Measurements from ENCODE around the gene NARF. TPM values are rescaled to one million over a fixed set of nuclear protein-coding genes. Genes with fewer than 3 reads are reported as not detected.
"Not testable (repeated sequence)": the region's sequence is repeated elsewhere in the genome, so short reads cannot be mapped to it uniquely, and the experiment has no call there.

The NARF gene
- total RNA-seq, result 72.7 TPM
- long read RNA-seq, transcript NARF-201 (11 exons, 3,949 nt), result major isoform, 37 of 49 reads
- long read RNA-seq, partial matches to known transcripts, result 2 of 49 reads
- long read RNA-seq, other reads (novel, unspliced or antisense), result 6 of 49 reads

GRCh38 chr17:82458179-82458884 lies at the start of gene NARF:
NARF (plus strand) TSS chr17:82458741; CDS start chr17:82458804, 63 bp downstream.
- DNase-seq (ENCODE audit: missing footprints) (peak; percentile 99), ATAC-seq (peak; percentile 99)
- intact Hi-C loops (cut with DNase I), result loop anchor here (1.0 kb wide), 1 partner anchor 70 kb away; no protein-coding TSS in a partner anchor

- no peak for DNase-seq (ENCODE audit: missing footprints)
- intact Hi-C loops (cut with DNase I), result no loop called here
- no peak for ATAC-seq
These were observed 49.6 kb upstream of the NARF start for GRCh38 chr17:82408938-82409318.

- ATAC-seq, result no peak
- intact Hi-C loops (cut with DNase I), result no loop called here
- DNase-seq (ENCODE audit: missing footprints), result no peak
These were observed 48.4 kb upstream of the NARF start for GRCh38 chr17:82410014-82410716.

- ATAC-seq (no peak), DNase-seq (ENCODE audit: missing footprints) (no peak)
- intact Hi-C loops (cut with DNase I), result no loop called here
These were observed 47.0 kb upstream of the NARF start for GRCh38 chr17:82411396-82412053.

GRCh38 chr17:82412081-82412480 lies 46.5 kb upstream of the NARF start:
- DNase-seq (ENCODE audit: missing footprints); intact Hi-C loops (cut with DNase I); ATAC-seq: not testable (repeated sequence)

- ATAC-seq, result no peak
- intact Hi-C loops (cut with DNase I), result no loop called here
- no peak for DNase-seq (ENCODE audit: missing footprints)
These were observed 45.7 kb upstream of the NARF start for GRCh38 chr17:82412535-82413520.

GRCh38 chr17:82414548-82415281 lies 43.8 kb upstream of the NARF start:
- ATAC-seq, result peak; percentile 72
- intact Hi-C loops (cut with DNase I), result loop anchor here (1.0 to 5.0 kb wide), 2 partner anchors 38 to 62 kb away; partner anchors contain the start of gene CYBC1

GRCh38 chr17:82415336-82415735 lies 43.2 kb upstream of the NARF start:
- no peak for ATAC-seq
- no peak for DNase-seq (ENCODE audit: missing footprints)
- intact Hi-C loops (cut with DNase I), result loop anchor here (5.0 kb wide), 1 partner anchor 37 kb away; the partner anchor contains the start of gene CYBC1

More at GRCh38 chr17:82414548-82415281, 43.8 kb upstream of the NARF start:
- peak; percentile 87 for DNase-seq (ENCODE audit: missing footprints)

GRCh38 chr17:82415786-82416185 lies 42.8 kb upstream of the NARF start:
- ATAC-seq (no peak), DNase-seq (ENCODE audit: missing footprints) (no peak)
- intact Hi-C loops (cut with DNase I), result loop anchor here (5.0 kb wide), 1 partner anchor 37 kb away; the partner anchor contains the start of gene CYBC1

- no peak for ATAC-seq
- intact Hi-C loops (cut with DNase I), result loop anchor here (5.0 kb wide), 1 partner anchor 36 kb away; the partner anchor contains the start of gene CYBC1
- DNase-seq (ENCODE audit: missing footprints), result no peak
These were observed 42.3 kb upstream of the NARF start for GRCh38 chr17:82416264-82416663.

- intact Hi-C loops (cut with DNase I), result loop anchor here (5.0 kb wide), 1 partner anchor 36 kb away; the partner anchor contains the start of gene CYBC1
- no peak for DNase-seq (ENCODE audit: missing footprints)
- ATAC-seq, result no peak
These were observed 41.8 kb upstream of the NARF start for GRCh38 chr17:82416771-82417170.

- ATAC-seq (peak; percentile 94), DNase-seq (ENCODE audit: missing footprints) (peak; percentile 92)
- intact Hi-C loops (cut with DNase I), result loop anchor here (1.0 to 5.0 kb wide), 2 partner anchors 34 to 230 kb away; partner anchors contain the start of genes CYBC1 and WDR45B
These were observed 40.2 kb upstream of the NARF start, which contains the start of the genes HEXD and OGFOD3 for GRCh38 chr17:82418001-82418986. HEXD (plus strand) TSS chr17:82418347; CDS start chr17:82419800, 1,453 bp downstream. OGFOD3 (minus strand) TSS chr17:82418586; CDS start chr17:82418485, 101 bp downstream.

GRCh38 chr17:82419540-82419939 lies 39.0 kb upstream of the NARF start:
- DNase-seq (ENCODE audit: missing footprints) (no peak), ATAC-seq (no peak)
- intact Hi-C loops (cut with DNase I), result loop anchor here (5.0 kb wide), 1 partner anchor 33 kb away; the partner anchor contains the start of gene CYBC1

- intact Hi-C loops (cut with DNase I), result no loop called here
- ATAC-seq (peak; percentile 38), DNase-seq (ENCODE audit: missing footprints) (no peak)
These were observed 34.3 kb upstream of the NARF start for GRCh38 chr17:82424001-82424862.

GRCh38 chr17:82424863-82425159 lies 33.7 kb upstream of the NARF start:
- intact Hi-C loops (cut with DNase I), result no loop called here
- no peak for ATAC-seq
- DNase-seq (ENCODE audit: missing footprints), result no peak
